HTR-8/SVneo (cell line): ENCODE results near the gene ADAMTSL3.
"Not testable (repeated sequence)": the region's sequence is repeated elsewhere in the genome, so short reads cannot be mapped to it uniquely, and the experiment has no call there.

Experiments used
- DNase-seq: peaks from one replicate; pipeline ENCODE4 v3.0.0; 2011; ENCODE audit warnings: low spot score, mixed read lengths; ENCODE audit not compliant: insufficient read length
- FAIRE-seq: peaks from 2 replicates; lab custom pipeline; 2011; peaks lifted over from hg19 to GRCh38; lab: Jason Lieb, UNC

Gene ADAMTSL3

GRCh38 chr15:83733691-83734090 is 79.8 kb downstream of the ADAMTSL3 start:
- no peak for FAIRE-seq

GRCh38 chr15:83734487-83734886 is 80.6 kb downstream of the ADAMTSL3 start:
- DNase-seq (no peak), FAIRE-seq (no peak)

More at GRCh38 chr15:83733691-83734090, 79.8 kb downstream of the ADAMTSL3 start:
- DNase-seq = no peak

- DNase-seq (no peak), FAIRE-seq (no peak)
These were observed 85.7 kb downstream of the ADAMTSL3 start for GRCh38 chr15:83739629-83740028.

GRCh38 chr15:83745771-83746170 is 91.8 kb downstream of the ADAMTSL3 start:
- FAIRE-seq = no peak
- no peak for DNase-seq

GRCh38 chr15:83746231-83746630 is 92.3 kb downstream of the ADAMTSL3 start:
- DNase-seq (no peak), FAIRE-seq (no peak)

- DNase-seq (peak; percentile 40), FAIRE-seq (peak; percentile 4)
These were observed 93.3 kb downstream of the ADAMTSL3 start for GRCh38 chr15:83747050-83747717.

- no peak for FAIRE-seq
- DNase-seq = no peak
These were observed 93.8 kb downstream of the ADAMTSL3 start for GRCh38 chr15:83747718-83748110.

- no peak for FAIRE-seq
- no peak for DNase-seq
These were observed 100.1 kb downstream of the ADAMTSL3 start for GRCh38 chr15:83753872-83754493.

GRCh38 chr15:83757291-83757690 is 103.4 kb downstream of the ADAMTSL3 start:
- not testable (repeated sequence) for FAIRE-seq, DNase-seq

- DNase-seq = no peak
- FAIRE-seq = no peak
These were observed 108.4 kb downstream of the ADAMTSL3 start for GRCh38 chr15:83762367-83762766.

GRCh38 chr15:83764201-83764838 is 110.4 kb downstream of the ADAMTSL3 start:
- FAIRE-seq (no peak), DNase-seq (no peak)

- FAIRE-seq (no peak), DNase-seq (no peak)
These were observed 112.4 kb downstream of the ADAMTSL3 start for GRCh38 chr15:83766339-83766738.

GRCh38 chr15:83767741-83768140 is 113.8 kb downstream of the ADAMTSL3 start:
- FAIRE-seq (no peak), DNase-seq (no peak)

GRCh38 chr15:83769411-83769999 is 115.6 kb downstream of the ADAMTSL3 start:
- FAIRE-seq (no peak), DNase-seq (no peak)

GRCh38 chr15:83775738-83776137 is 121.8 kb downstream of the ADAMTSL3 start:
- no peak for FAIRE-seq
- DNase-seq = no peak

GRCh38 chr15:83776986-83777385 is 123.1 kb downstream of the ADAMTSL3 start:
- DNase-seq = no peak
- FAIRE-seq = no peak

- FAIRE-seq (no peak), DNase-seq (no peak)
These were observed 129.3 kb downstream of the ADAMTSL3 start for GRCh38 chr15:83783227-83783626.

- no peak for DNase-seq
- no peak for FAIRE-seq
These were observed 131.1 kb downstream of the ADAMTSL3 start for GRCh38 chr15:83784975-83785374.

GRCh38 chr15:83786336-83786735 is 132.4 kb downstream of the ADAMTSL3 start:
- DNase-seq (no peak), FAIRE-seq (no peak)

GRCh38 chr15:83793069-83793468 is 139.1 kb downstream of the ADAMTSL3 start:
- DNase-seq = no peak
- FAIRE-seq = no peak

- FAIRE-seq = no peak
These were observed 140.3 kb downstream of the ADAMTSL3 start for GRCh38 chr15:83794209-83794608.

More at GRCh38 chr15:83794209-83794608, 140.3 kb downstream of the ADAMTSL3 start:
- no peak for DNase-seq
